Astrocyte of the spinal cord (primary cell): Measurements from ENCODE around the gene OR13J1.

ENCODE experiments used
- DNase-seq: peaks from one replicate; pipeline ENCODE4 v3.0.0; 2011; ENCODE audit warnings: low read depth, low spot score
- H3K4me3 ChIP-seq: 2 replicates; pipeline ENCODE4 v1.5.1; 2011; ENCODE audit warnings: low read depth, mild to moderate bottlenecking, low read length, moderate library complexity
- in situ Hi-C: cut with HindIII; loops from 2 replicates; pipeline ENCODE4 v1.10.0; 2017; ENCODE audit warnings: low sequenced_read_pairs
- TF ChIP-seq, protein P1 (sequence below): IDR thresholded peaks from 2 replicates; pipeline ENCODE4 v1.5.1; 2012; ENCODE audit warnings: low read depth, mild to moderate bottlenecking, low read length, inconsistent platforms

Gene OR13J1

DNA sequence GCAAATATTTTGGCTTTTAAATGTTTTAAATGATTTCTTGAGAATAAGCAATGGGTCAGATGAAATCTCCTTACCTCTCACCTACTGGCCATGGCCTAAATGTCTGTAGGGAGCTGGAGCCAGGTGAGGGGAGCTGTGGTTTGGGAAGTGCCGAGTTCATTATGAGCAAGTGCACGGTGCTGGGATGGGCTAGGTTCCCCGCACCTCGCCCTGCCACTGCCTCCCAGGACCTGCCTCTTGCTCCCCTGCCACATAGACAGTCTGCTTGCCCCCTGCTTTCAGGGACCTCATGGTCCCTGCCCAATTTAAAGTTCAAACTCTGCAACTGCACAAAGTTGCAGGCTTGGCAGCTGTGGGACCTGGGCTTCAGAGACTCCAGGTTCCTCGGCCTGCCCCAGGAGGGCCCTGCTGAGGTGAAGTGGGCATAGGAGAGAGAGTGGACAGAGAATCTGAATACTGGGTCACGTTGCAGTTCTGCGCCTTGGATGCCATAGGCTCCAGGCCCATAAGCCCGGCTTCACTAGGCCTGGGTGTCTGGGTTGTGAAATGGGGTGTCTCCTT, 5.4 kb downstream of the OR13J1 start:
- in situ Hi-C loops = no loop called here
- H3K4me3 ChIP-seq = no peak overlapping the region
- TF ChIP-seq, protein P1, sequence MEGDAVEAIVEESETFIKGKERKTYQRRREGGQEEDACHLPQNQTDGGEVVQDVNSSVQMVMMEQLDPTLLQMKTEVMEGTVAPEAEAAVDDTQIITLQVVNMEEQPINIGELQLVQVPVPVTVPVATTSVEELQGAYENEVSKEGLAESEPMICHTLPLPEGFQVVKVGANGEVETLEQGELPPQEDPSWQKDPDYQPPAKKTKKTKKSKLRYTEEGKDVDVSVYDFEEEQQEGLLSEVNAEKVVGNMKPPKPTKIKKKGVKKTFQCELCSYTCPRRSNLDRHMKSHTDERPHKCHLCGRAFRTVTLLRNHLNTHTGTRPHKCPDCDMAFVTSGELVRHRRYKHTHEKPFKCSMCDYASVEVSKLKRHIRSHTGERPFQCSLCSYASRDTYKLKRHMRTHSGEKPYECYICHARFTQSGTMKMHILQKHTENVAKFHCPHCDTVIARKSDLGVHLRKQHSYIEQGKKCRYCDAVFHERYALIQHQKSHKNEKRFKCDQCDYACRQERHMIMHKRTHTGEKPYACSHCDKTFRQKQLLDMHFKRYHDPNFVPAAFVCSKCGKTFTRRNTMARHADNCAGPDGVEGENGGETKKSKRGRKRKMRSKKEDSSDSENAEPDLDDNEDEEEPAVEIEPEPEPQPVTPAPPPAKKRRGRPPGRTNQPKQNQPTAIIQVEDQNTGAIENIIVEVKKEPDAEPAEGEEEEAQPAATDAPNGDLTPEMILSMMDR = no peak
- DNase-seq = no peak

DNA sequence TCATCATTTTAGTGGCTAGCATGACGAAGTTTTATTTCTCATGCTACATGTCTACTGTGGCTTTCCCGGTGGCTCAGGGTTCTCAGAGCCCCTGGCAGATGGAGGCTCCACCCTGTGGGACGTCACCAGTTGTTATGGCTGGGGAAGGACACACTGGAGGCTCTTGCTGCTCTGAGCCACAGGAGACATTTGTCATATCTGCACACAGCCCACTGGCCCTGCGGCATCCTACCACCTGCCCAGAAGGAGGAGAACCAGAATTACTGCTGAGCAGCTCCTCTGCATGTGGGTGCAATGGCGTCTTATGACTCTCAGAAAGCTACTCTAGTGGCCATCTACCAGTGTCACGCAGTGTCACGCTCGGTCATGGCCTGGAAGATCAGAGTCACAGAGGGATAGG, 6.6 kb downstream of the OR13J1 start:
- TF ChIP-seq, protein P1 = no peak
- in situ Hi-C loops = no loop called here
- no peak for DNase-seq
- no peak overlapping the region for H3K4me3 ChIP-seq

DNA sequence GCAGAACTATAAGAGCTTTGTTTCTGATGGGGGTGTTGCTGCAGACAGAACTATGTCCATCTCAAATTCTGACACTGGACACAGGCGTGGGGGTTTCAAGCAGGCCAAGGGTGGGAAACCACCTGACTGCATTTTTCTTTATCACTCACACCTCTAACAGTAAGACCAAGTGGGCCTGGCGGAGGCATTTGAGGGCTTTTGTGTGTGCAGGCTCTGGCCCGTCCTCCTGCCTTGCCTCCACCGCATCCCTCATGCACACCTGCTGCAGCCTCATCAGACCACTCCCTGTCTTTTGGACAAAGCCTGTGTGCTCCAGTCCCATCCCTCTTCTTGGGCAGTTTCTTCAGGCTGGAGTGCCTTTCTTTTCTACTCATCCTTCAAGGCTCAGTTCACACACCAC, 7.9 kb downstream of the OR13J1 start:
- no peak overlapping the region for H3K4me3 ChIP-seq
- TF ChIP-seq, protein P1 = no peak
- in situ Hi-C loops = no loop called here
- no peak for DNase-seq

DNA sequence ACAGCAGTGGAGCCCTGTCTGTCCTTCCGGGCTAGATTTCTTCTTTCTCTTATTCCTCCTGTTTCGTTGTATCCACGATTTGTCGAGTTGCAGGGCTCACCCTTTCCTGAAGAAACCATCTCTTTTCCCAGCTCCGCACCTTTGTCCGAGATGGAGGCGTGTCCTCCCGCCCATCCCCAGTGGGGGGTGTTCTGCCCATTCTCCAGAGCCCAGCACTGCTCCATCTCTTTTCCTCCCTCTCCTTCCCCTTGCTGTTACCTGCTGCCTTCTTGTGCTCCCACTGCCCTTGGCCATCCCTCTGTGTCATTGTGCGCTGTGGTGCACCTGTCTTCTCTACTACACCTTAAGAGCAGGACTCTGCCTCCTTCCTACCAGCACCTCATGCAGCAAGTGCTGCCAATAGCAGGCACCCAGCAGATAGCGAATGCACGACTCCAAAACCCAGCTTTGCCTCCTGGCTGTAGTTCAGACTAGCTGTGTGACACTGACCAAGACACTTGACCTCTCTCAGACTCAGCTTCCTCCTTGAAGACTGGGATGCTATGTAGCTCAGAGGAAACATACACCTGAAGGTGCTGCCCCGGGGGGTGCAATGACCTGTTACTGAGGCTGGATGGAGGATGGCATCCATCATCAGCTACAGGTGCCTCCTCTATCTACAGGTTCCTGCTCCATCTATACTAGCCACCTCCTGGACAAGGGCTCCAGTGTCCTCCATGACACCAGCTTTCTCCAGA, 8.9 kb downstream of the OR13J1 start:
- no peak for DNase-seq
- in situ Hi-C loops = no loop called here
- TF ChIP-seq, protein P1 = no peak
- H3K4me3 ChIP-seq = no peak overlapping the region

DNA sequence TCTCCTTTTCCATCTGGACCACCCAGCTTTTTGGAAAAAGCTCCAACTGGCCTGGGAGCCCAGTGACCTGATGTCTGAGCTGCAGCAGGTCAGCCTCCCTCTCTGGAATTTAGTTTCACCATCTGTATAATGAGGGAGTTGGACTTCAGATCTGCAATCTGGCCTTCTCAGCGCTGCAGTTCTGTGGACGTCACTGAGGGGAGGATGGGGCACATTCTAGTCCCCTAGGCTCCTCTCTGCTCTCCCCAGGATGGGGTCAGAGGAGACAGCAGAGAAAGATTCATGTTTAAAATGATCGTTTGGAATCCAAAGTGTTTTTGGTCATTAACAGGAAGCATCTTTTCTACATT, 10.2 kb downstream of the OR13J1 start:
- no peak overlapping the region for H3K4me3 ChIP-seq
- no peak for DNase-seq
- in situ Hi-C loops = no loop called here
- TF ChIP-seq, protein P1 = no peak

DNA sequence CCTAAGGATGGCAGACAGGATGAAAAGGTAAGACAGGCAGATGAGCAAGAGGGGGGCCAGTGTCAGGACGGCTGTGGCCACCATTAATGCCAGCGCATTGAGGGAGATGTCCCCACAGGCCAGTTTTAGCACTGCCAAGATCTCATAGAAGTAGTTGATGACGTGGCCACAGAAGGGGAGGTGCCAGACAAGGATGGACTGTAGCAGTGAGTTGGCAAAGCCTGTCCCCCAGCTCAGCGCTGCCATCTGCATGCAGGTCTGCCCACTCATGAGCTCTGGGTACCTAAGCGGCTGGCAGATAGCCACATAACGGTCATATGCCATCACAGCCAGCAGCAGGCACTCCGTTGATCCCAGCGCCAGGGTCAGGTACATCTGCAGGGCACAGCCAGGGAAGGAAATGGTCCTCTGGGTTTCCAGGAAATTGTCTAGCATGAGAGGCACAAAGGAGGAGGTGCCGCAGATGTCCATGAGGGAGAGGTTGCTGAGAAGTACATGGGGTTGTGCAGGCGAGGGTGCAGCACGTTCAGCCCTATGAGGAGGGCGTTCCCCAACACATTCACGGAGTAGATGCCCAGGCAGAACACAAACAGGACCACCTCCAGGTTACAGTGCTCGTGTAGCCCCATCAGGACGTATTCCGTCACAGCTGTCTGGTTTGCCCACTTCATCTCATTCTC, 10.8 kb downstream of the OR13J1 start:
- in situ Hi-C loops = no loop called here
- TF ChIP-seq, protein P1 = no peak
- no peak overlapping the region for H3K4me3 ChIP-seq
- DNase-seq = no peak
